GM19395 (cell line): ENCODE data around the gene STC2.

ENCODE experiments used
- ATAC-seq: cut with Tn5 transposase; IDR thresholded peaks from one replicate; pipeline ENCODE4 v1.9.1; 2021; ENCODE audit warnings: mild to moderate bottlenecking, moderate library complexity; ENCODE audit not compliant: unreplicated experiment

The STC2 gene

DNA sequence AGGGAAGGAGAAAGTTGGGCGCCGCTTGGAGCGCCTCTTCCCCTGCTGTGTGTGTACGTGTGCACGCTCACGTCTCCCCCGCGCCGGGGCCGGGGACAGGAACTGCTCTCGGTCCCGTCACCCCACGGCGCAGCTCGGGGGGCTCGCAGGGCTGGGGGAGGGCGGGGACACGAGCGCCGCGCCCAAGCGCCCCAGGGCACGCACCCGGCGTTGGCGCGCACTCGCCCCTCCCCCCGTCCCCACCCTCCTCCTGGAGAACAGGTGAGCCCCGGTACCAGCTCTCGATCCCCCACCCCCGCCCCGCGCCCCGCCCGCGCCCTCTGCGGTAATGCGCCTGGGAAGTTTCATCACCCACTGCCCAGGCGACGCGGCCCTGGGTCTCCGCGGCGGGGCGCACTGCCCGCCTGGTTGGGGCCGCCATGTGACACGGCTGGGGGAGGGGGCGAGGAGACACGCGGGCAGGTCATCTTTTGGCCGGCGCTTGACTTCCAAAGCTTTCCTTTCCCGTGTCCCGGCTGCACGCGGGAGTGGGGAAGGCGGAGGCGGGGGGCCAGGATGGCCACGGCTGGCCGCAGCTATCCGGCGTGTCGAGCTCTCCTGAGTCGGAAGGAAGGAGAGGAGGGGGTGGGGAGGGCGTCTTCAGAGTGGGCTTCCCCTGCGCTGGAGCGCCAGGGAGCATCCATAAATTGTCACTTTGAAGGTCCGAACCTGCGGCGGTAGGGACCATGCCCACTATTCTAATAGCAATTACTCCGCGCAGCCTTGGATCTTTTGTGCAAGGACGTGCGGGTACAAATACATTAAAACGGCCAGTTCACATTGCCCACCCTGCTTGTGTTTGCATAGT lies 1.5 kb upstream of the STC2 start:
- ATAC-seq, result peak; percentile 38

DNA sequence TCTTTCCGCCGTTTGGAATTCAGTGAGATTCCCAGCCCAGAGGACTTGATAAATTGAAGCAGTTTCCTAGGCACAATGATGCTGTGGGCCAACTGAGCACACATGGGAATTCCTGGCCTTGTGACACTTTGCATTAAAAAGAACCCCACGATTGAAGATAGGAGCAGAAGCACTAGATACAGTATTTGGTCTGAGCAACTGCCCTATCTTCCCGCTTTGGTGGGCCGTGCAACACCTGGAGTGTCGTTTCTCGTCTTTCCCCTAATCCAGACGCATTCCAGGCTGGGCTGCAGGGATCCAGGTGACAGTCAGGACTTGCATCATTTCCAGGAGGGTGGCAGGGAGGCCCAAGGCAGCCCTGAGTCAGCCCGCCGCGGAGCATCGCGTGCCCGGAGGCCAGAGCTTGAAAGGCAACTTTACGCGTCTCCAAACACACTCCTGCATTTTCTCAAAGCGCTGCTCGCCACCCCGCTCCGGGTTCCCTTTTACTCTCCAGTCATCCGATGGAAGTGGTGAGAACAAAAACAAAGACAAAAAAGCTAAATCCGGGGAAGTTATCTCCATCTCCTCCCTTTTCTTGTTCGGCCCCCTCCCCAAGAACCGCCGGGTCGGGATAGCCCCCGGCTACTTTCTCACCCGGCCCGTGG lies 753 bp upstream of the STC2 start:
- ATAC-seq, result no peak

DNA sequence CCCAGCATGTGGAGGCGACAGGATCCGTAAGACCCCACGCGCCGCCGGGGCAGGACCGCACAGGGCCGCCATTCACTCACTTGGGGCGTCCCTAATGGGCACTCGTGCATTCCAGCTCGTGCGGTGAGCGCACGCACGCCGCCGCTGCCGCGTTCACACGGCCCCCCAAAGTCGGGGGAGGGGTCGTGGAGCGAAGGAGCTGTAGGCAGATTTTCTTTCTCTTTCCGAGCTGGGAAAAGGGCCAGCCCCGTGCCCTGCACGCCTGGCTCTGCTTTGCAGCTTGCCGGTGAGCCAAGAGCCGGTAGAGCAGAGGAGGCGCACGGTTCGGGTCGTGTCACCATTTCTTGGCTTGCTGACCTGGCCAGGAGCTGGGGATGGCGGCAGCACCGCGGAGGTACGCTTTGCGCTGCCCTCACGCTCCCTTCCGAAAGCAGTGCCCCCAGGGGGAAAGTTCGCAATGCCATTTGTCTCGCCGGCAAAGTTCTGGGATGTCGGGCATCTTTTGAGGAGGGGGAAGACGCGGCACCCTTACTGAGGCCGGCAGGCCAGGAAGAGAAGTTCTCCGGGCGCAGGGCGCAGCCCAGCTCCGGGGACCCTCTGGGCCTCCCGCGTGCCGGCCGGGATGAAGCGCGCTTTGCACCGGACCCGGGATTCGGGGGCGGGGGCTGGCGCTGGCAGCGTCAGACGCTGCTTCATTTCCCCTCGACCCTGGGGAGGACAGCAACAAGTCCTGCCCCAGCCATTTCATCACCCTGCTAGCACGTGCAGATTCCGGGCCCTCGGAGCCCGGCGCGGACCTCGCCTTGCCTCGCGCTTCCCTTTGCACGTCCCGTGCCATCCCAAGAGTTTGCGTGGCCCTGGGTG lies 898 bp downstream of the STC2 start:
- ATAC-seq, result no peak

DNA sequence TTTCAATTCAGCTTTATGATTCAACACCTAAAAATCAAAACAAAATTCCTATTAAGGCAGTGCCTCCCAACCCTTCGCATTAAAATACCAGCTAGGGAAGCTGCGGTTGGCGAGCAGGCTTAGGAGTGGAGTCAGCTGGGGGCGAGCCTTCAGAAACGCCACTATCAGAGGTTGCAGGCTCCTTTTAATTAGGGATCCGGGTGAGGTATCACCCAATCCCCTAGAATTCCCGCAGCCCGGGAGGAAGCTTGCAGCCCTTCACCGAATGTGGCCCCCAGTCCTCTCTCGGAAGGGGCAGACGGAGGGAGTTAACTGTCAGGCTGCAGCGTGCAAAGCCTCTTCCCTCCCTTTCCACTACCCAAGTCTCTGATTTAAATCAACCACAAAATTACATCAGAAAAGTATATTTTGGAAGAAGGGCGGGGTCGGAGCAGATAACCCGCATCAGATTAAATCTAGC lies 1.7 kb downstream of the STC2 start:
- ATAC-seq, result no peak

DNA sequence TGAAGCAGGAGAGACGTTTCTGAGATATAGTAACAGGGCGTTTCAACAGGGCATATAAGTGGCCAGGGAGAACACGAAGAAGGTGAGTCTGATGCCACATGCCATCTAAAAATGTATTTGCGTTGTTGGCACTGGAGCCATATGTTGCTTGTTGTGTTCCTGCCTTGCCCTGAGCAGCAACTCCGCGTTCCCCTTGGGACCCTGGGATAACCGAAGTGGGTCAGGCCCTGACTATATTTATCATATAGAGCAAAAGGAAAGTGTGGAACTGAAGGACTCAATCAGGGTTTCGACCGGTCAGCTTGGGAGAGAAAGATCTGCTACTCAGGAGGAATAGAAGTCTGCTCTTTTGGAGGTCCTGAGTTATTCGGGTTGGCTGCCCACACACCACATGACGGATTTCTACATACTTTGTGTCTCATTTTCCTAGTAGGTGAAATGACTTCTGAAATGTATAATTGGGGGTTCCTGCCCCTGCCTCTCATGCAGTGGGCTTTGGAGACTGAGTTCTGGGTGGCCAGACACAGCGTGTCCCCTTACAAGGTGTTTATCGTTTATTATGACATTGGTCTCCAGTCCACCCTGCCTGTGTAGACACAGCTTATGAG lies 3.0 kb downstream of the STC2 start:
- ATAC-seq, result no peak

DNA sequence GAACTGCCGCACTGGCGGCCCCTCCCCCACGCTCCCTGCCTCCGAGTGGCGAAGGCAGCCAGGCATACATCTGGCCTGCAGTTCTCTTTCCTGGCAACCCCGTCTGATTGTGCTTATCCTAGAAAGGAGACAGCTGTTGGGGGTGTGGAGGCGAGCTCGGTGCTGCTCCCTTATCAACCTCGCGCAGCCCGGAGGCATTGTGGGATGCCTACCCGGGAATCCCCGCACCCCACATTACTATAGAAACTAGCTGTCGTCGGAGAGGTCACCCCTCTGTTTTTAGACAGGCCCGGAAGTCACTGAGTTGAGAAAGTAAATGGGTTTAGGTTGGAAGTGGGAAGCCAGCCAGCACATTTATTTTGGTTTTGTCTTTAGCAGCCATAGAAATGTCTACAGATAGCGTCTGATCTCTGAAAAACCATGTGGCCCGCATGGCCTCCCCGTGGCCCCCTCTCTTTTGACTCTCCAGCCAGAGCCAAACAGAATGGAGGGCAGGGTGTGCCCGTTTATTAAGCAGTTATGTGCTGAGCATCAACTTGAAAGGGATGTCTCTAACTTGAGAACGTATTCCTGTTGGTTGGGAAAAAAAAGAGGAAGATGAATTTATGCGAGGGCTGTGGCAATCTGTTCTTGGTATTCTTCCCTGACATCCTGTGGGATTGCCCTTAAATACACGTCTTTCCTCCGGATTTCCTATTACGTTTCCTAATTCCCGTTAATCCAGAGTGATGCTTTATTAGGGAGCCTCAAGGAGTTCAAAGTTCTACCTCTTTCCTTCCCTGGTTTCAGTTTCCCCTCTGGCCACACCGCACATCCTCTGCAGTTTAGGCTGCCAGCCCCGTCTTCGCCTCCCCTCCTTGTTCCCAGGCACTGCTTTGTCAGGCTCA lies 3.9 kb downstream of the STC2 start:
- no peak for ATAC-seq

DNA sequence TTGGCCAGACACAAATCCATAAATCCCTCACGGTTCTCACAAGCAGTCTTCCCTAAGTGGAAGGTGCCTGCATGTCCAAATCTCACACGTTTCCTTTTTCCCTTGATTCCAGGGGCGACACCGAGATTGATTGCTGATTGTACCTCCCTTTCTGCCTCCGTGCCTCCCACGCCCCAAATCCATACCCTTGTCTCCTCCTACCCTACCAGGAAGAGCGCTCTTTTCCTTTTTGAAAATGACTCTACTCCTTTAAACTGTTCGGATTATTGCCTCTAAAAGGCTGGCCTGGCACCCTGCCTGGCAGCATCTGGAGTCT lies 4.5 kb downstream of the STC2 start:
- no peak for ATAC-seq

DNA sequence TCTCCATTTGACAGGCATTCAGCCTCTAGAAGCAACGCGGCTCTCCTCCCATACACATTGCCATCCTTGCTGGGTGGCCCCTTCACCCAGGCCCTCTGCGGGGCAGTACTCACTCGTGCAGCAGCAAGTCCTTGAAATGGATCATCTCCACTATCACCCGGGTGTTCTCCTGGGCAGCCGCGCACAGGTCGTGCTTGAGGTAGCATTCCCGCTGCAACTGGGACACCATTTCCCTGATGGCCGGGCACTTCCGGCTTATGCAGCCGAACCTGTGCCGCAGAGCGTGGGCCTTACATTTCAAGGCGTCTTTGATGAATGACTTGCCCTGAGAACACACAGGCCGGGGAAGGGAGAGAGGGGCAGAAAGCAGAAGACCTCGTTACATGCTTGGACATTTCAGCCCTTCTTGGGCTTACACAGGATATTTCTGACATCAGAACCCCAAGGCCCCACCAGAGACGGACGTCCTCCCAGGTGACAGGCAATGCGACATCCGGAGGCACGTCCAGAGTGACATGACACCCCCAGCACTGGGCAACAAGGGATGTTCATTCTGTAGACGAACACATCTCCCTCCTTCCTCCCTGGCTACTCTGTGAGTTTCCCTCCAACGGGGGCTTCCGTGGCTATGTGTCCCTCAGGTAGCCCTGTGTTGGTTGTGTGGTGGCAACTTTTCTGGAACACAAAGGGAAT lies 5.0 kb downstream of the STC2 start:
- no peak for ATAC-seq

DNA sequence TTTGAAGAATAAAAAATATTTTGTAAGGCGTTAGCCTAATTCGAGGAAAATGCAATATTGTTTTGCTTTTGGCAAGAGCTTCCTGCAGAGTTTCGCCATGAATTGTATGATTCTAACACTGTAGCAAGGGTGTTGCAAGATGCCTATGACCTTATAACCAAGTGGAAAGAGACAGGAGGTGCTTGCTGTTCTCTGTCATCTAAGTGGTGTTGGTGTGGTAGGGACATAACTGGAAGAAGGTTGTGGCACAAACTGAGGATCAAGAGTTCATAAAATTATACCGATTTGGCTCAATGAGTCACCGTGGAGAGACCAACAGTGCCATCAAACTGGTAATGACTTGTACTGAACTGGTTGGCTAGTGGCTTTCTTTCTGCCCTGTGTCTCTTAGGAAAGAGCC lies 6.3 kb downstream of the STC2 start:
- no peak for ATAC-seq

DNA sequence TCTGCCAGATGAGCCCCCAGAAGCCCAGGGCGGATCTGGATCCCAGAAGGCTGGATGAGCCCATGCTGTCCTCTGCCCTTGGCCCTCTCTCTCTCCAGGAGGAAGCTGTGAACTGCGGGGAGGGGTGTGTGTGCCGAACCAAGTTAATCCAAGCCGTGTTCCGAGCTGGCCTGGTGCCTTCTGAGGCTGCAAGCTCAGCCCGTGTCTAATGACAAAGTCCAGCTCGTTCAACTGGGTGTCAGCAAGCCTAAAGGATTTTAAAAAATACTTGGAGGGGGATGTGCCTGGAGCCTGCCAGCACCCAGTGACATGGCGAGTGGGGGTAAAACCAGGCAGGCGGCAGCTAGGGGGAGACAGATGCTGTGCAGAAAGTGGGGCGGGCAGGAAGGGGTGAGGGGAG lies 8.0 kb downstream of the STC2 start:
- ATAC-seq, result no peak

DNA sequence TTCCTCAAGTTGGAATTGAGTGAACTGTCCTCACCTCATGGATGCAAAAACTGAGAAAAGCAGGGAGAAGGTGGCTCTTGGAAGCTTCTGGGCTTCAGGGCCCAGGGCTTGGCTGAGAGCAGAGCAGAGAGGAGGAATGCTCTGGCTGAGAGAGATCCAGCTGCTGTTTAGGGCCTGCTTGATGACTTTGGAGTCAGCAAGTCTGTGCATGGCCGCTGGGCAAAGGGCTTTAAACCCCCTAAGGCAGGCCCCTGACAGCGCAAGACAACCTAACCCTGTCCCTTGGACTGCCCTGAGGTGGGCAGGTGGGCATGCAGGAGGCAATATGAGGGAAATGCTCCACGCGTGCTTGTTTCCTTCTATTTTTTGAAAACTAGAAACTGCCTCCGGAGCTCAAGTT lies 8.6 kb downstream of the STC2 start:
- ATAC-seq, result no peak

DNA sequence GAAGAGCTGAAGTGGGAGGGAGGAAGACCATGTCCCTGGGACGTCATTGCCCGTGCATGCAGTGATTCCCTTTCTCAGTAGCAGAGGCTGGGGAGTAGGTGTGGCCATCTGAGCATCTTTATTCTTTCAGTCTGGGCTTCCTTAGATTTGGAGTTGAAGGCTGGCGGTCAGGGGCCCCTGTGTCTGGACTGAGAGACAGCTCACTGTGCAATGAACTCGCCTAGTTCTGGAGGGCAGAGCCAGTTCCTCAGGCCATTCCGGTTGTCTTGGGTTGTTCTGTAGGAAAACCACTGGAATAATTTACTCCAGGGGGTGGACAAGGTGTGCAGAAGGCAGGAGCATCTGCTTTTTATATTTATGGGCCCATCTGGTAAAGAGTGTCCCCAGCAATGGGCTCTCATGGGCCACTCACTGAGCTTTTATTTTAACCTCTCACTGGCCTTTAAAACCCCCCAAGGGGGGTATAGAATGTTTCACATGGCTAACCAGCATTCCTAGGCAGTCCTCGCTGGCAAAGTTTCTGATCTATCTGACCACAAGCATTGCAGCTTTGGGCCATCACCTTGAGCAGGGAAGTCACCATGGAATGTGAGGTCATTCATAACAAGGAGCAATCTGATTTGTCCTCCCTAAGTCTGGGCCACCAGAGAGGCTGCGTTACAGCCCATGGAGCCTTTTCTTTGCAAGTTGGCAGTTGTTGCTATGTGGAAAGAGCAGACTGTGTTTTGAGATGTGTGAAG lies 9.2 kb downstream of the STC2 start:
- no peak for ATAC-seq

DNA sequence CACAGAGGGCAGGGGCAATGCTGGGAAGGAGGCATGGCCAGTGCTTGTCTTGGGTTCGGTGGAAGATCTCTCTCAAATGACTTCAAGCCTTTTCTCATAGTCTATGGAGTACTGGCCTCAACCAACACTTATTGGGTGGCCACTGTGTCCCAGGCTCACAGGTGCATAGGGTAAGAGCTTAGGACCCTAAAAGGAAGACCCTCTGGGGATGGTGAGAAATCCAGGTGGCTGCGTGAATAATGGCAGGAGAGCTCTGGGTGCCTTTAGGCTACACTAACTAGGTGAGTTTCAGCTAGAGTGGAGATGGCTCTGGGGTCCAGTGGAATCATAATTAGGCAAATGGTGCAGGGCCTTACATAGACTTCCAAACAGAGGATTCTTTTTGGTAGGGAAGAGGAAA lies 9.9 kb downstream of the STC2 start:
- ATAC-seq, result no peak

DNA sequence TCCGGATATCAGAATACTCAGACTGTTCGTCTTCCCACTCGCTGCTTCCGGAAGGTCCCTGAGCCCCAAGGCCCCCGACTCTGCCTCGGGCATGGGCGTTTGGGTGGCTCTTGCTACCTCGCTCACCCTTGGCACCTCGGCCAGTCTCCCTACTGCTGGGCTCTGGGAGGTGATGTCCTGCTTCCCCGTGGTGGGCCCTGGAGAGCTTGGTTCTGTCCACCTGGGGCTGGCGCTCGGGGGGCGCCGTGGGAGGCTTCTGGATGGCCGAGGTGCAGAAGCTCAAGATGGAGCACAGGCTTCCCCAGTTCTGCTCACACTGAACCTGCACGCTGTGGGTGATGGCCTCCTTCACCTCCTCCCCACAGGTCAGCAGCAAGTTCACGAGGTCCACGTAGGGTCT lies 10.4 kb downstream of the STC2 start:
- no peak for ATAC-seq

DNA sequence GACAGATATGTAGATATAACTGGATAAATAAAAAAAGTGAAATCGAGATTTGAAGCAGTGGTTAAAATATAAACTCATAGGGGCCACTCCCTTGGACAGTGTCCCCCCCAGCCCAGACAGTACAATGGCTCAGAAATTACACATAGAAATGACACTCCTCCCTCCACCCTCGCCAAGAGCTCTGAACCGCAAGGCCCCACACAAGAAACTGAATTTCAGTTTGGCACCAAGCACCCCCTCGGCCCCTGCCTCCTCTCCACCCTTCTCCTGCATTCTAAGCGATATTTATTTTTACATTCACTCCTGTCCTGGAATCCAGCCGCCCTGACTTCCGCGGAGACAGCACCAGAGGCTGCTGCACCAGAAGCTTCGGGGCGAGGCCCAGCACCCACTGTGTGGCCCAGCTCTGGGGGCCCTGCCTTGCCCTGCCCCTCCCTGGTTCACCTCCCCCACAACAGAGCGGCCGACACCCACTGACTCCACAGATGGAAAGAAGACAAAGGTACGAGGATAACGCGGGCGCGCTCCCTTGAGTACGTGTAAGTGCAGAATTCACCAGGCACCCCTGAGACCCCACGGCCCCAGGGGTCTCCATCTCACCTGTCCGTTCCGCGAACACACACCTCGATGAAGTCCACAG lies 11.0 kb downstream of the STC2 start:
- ATAC-seq, result no peak

DNA sequence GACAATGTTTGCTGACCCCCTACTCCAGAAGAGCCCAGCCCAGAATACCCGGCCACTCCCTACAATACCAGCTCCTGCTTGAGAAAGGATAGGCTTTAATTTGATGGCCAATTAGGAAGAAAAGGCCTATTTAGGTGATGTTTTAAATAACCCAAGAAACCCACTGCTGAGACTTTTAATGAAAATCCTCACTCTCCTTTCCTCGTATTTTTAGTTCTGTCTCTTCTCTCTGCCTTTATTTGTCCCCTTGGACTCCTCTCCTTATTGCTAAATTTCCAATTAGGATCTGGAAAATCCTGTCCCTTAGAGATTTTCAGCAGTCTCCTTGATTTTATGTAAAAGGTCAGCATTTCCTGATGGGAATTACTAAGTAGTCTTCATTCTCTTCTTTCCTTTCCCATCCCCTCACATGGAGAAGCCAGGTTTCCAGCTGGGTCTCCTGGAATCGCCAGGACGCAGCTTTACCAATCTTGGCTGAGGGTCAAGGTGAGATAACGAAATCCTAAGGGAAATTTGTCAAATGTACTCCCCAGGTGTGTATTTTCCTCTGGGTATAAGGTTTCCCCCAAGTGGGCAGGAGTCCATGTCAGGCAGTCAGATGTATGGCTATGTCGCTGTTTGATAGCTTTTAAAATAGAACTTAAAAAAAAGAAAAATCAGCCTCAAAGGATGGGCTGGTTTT lies 11.7 kb downstream of the STC2 start:
- ATAC-seq, result no peak

DNA sequence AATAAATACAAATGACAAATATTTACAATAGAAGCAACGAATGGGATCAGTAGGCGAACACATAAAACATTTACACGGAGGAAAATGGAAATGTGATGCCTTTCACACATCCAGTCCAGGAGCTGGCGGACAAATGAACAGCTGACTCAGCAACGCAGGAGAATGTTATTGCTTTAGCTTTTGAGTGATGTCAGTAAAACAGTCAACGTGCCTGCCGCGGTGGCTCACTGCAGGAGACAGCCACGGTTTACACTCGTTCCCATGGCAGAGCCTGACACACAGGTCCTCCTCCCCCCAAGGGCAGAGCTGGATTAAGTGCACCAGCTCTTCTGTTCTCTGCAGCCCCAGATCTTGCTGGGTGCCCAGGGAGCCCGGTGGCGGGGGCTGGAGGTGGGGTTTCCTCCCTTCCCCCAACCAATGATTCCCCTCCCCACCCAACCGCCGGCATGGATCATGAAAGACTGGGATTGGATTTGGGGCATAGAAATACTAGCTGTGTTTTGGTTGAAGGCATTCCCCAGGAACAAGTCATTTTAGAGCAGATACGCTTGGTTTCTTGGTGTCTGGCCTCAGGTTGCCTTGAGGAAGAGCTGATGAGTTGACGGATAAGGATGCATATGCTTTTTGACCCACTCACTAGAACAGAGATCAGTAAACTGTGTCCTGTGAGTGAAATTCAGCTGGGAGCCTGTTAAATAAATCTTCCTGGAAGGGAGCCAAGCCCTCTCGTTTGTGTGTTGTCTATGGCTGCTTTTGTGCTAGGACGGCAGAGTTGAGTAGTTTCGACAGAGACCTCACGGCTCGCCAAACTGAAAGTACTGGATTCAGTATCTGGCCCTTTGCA lies 12.5 kb downstream of the STC2 start:
- no peak for ATAC-seq
